HepG2 (cell line): ENCODE measurements around the gene PXMP4. TPM values are rescaled to one million over a fixed set of nuclear protein-coding genes. Genes with fewer than 3 reads are reported as not detected.

Source experiments
- BCL3 ChIP-seq: sonication (generic); formaldehyde crosslinking; IDR thresholded peaks from 2 replicates; pipeline ENCODE4 v1.5.1; 2020; ENCODE audit warnings: mild to moderate bottlenecking, missing genetic modification reagents, moderate library complexity
- CBX1 ChIP-seq: IDR thresholded peaks from one replicate; pipeline ENCODE4 v1.6.1; 2016; ENCODE audit warnings: antibody characterized with exemption, low read depth
- CERS6 ChIP-seq: sonication (generic); formaldehyde crosslinking; IDR thresholded peaks from 2 replicates; pipeline ENCODE4 v1.5.0; 2020; ENCODE audit warnings: missing genetic modification reagents
- DMAP1 ChIP-seq: IDR thresholded peaks from 2 replicates; pipeline ENCODE4 v1.6.1; 2016
- HIC2 ChIP-seq: sonication (generic); formaldehyde crosslinking; IDR thresholded peaks from 2 replicates; pipeline ENCODE4 v1.9.0; 2022; ENCODE audit warnings: low read depth, missing genetic modification reagents
- NFE2L2 ChIP-seq: fragments of 150-350 bp; IDR thresholded peaks from 2 replicates; pipeline ENCODE4 v1.6.1; 2014; ENCODE audit warnings: low read length
- SALL2 ChIP-seq: sonication (generic); formaldehyde crosslinking; IDR thresholded peaks from 2 replicates; pipeline ENCODE4 v1.8.1; 2023; ENCODE audit warnings: mild to moderate bottlenecking, missing genetic modification reagents, inconsistent platforms
- WIZ ChIP-seq: sonication (generic); formaldehyde crosslinking; IDR thresholded peaks from 2 replicates; pipeline ENCODE4 v1.5.1; 2020; ENCODE audit warnings: mild to moderate bottlenecking, missing genetic modification reagents
- ZBTB2 ChIP-seq: sonication (generic); formaldehyde crosslinking; IDR thresholded peaks from 2 replicates; pipeline ENCODE4 v1.8.0; 2022; ENCODE audit warnings: low read depth, missing genetic modification reagents
- ZNF17 ChIP-seq: sonication (generic); formaldehyde crosslinking; IDR thresholded peaks from 2 replicates; pipeline ENCODE4 v1.5.0; 2020; ENCODE audit warnings: mild to moderate bottlenecking, missing genetic modification reagents
- ZNF510 ChIP-seq: sonication (generic); formaldehyde crosslinking; IDR thresholded peaks from 2 replicates; pipeline ENCODE4 v1.4.0; 2020; ENCODE audit warnings: low read depth, mild to moderate bottlenecking, missing genetic modification reagents
- ZNF563 ChIP-seq: sonication (generic); formaldehyde crosslinking; IDR thresholded peaks from 2 replicates; pipeline ENCODE4 v1.8.0; 2022; ENCODE audit warnings: mild to moderate bottlenecking, moderate library complexity, missing genetic modification reagents
- ZNF609 ChIP-seq: sonication (generic); formaldehyde crosslinking; IDR thresholded peaks from 2 replicates; pipeline ENCODE4 v1.4.0; 2020; ENCODE audit warnings: mild to moderate bottlenecking, missing genetic modification reagents, borderline replicate concordance
- ZNF776 ChIP-seq: sonication (generic); formaldehyde crosslinking; IDR thresholded peaks from 2 replicates; pipeline ENCODE4 v1.4.0; 2020; ENCODE audit warnings: mild to moderate bottlenecking, missing genetic modification reagents
- ZSCAN20 ChIP-seq: sonication (generic); formaldehyde crosslinking; IDR thresholded peaks from 2 replicates; pipeline ENCODE4 v1.4.0; 2020; ENCODE audit warnings: missing genetic modification reagents, mild to moderate bottlenecking, borderline replicate concordance
- polyA plus RNA-seq, 8 experiments: library from polyadenylated mRNA; depleted of rRNA in 3 of 8; stranded (reverse) in 7 of 8; unstranded in 1 of 8; fragments of >200 nt; fragmentation: Illumina TruSeq in 4 of 8; extraction: Trizol in 4 of 8; gene quantifications; 2 replicates each; pipeline versions ENCODE4 v1.2.1 to v1.2.3, GENCODE V29; 2011 to 2016; ENCODE audit warnings: low read depth in 4 of 8, missing spikeins in 1 of 8, mixed read lengths in 1 of 8; ENCODE audit not compliant: insufficient read depth in 1 of 8
- total RNA-seq, 5 experiments: library from RNA; depleted of rRNA; stranded (reverse); fragments of >200 nt; fragmentation: Illumina TruSeq; extraction: Trizol; gene quantifications; 2 replicates each; pipeline ENCODE4 v1.2.3, GENCODE V29; 2016; ENCODE audit warnings: low read depth in 1 of 5

Gene PXMP4
- total and polyA plus RNA-seq, 2 of the 13 experiments (the other 11 are each of a cell fraction or from before 2014, with no cell fraction given) = not detected

GRCh38 chr20:33674294-33675135, 45.6 kb downstream of the PXMP4 start, which contains the start of gene NECAB3 (continued):
- TF ChIP-seq CBX1 (no peak), ZSCAN20 (CRISPR knock-in tag) (peak; percentile 82; the same call in 1 of the 2 replicates), ZNF563 (CRISPR knock-in tag) (peak; percentile 50; the same call in 1 of the 2 replicates), WIZ (CRISPR knock-in tag) (peak; percentile 68; the same call in 1 of the 2 replicates), BCL3 (CRISPR knock-in tag) (peak; percentile 86; the same call in 1 of the 2 replicates), ZNF510 (peak; percentile 93; the same call in 1 of the 2 replicates), ZNF609 (peak; percentile 72), SALL2 (CRISPR knock-in tag) (peak; percentile 91; the same call in 1 of the 2 replicates), HIC2 (CRISPR knock-in tag) (peak; percentile 30; the same call in 1 of the 2 replicates), NFE2L2 (no peak), ZNF776 (peak; percentile 83; the same call in 1 of the 2 replicates), CERS6 (CRISPR knock-in tag) (0 out of 2 replicates have a peak, but pooled peaks have one; percentile 34), ZBTB2 (CRISPR knock-in tag) (peak; percentile 98), DMAP1 (CRISPR knock-in tag) (peak; percentile 66), ZNF17 (no peak)
